ENCODE results near the gene TTBK1. TPM values are rescaled to one million over a fixed set of nuclear protein-coding genes. Genes with fewer than 3 reads are reported as not detected.

The TTBK1 gene
- total RNA-seq, 1 donor from 2014 or later = 0.10 TPM

- no peak for DNase-seq
Measured at GRCh38 chr6:43273707-43274106, 30.4 kb downstream of the TTBK1 start.

GRCh38 chr6:43274127-43274915 is 31.0 kb downstream of the TTBK1 start:
- DNase-seq = no peak

- no peak for DNase-seq
Measured at GRCh38 chr6:43274916-43275597, 31.8 kb downstream of the TTBK1 start.

- DNase-seq = no peak
Measured at GRCh38 chr6:43275801-43276576, 32.7 kb downstream of the TTBK1 start.

- no peak for DNase-seq
Measured at GRCh38 chr6:43276577-43277305, 33.5 kb downstream of the TTBK1 start.

GRCh38 chr6:43277306-43277642 is 34.0 kb downstream of the TTBK1 start:
- DNase-seq = no peak

- no peak for DNase-seq
Measured at GRCh38 chr6:43277643-43278523, 34.6 kb downstream of the TTBK1 start.

GRCh38 chr6:43278524-43279078 is 35.3 kb downstream of the TTBK1 start:
- no peak for DNase-seq

- DNase-seq = no peak
Measured at GRCh38 chr6:43280234-43280633, 37.0 kb downstream of the TTBK1 start.

GRCh38 chr6:43282060-43282459 is 38.8 kb downstream of the TTBK1 start:
- no peak for DNase-seq

- DNase-seq = no peak
Measured at GRCh38 chr6:43282636-43283513, 39.6 kb downstream of the TTBK1 start.

- no peak for DNase-seq
Measured at GRCh38 chr6:43283514-43283901, 40.2 kb downstream of the TTBK1 start.

- no peak for DNase-seq
Measured at GRCh38 chr6:43283905-43284304, 40.6 kb downstream of the TTBK1 start.

- no peak for DNase-seq
Measured at GRCh38 chr6:43284991-43285781, 41.9 kb downstream of the TTBK1 start.

GRCh38 chr6:43285832-43286231 is 42.6 kb downstream of the TTBK1 start:
- DNase-seq = no peak

GRCh38 chr6:43286456-43286979 is 43.2 kb downstream of the TTBK1 start:
- no peak for DNase-seq

GRCh38 chr6:43286980-43287716 is 43.9 kb downstream of the TTBK1 start:
- DNase-seq = no peak

Data from skin of body (tissue), 2 donors.